Vagina (tissue), 2 donors: ENCODE results near the gene RNU7-1. TPM values are rescaled to one million over a fixed set of nuclear protein-coding genes. Genes with fewer than 3 reads are reported as not detected.

Source experiments
- DNase-seq, 2 donors: peaks; one replicate each; pipeline ENCODE4 v3.0.0-alpha.2; 2017; ENCODE audit errors: extremely low spot score in 2 of 2
- H3K27ac ChIP-seq: fragments of 200-600 bp; sonication (generic); one replicate; pipeline ENCODE4 v1.5.1; 2019
- H3K27me3 ChIP-seq: fragments of 200-600 bp; sonication (generic); one replicate; pipeline ENCODE4 v1.5.1; 2019
- H3K36me3 ChIP-seq, 2 donors: fragments of 200-600 bp; sonication (generic); one replicate each; pipeline ENCODE4 v1.5.1; 2017 to 2019
- H3K4me1 ChIP-seq: fragments of 200-600 bp; sonication (generic); one replicate; pipeline ENCODE4 v1.5.1; 2019
- H3K4me3 ChIP-seq, 2 donors: fragments of 200-600 bp; sonication (generic); 1 replicate in 1 of 2; 2 replicates in 1 of 2; pipeline ENCODE4 v1.5.1; 2016 to 2019
- H3K9me3 ChIP-seq: fragments of 200-600 bp; sonication (generic); one replicate; pipeline ENCODE4 v1.5.1; 2019
- POLR2A ChIP-seq, 2 donors: fragments of 450-650 bp; IDR thresholded peaks; one replicate each; pipeline ENCODE4 v1.6.1; 2017; ENCODE audit warnings: antibody characterized with exemption in 2 of 2, mild to moderate bottlenecking in 2 of 2, moderate library complexity in 2 of 2
- POLR2AphosphoS5 ChIP-seq, 2 donors: sonication (generic); formaldehyde crosslinking; IDR thresholded peaks; one replicate each; pipeline ENCODE4 v1.9.0; 2017; ENCODE audit warnings: antibody characterized with exemption in 2 of 2, mild to moderate bottlenecking in 2 of 2, low read depth in 1 of 2; ENCODE audit not compliant: insufficient read depth in 1 of 2
- intact Hi-C: fragments of 100-400 bp; cut with DNase I; formaldehyde crosslinking; loops from one replicate; pipeline ENCODE4 v1.15.1; 2023
- total RNA-seq: library from RNA; depleted of rRNA; stranded (reverse); fragments of >200 nt; gene quantifications from one replicate; pipeline ENCODE4 v1.2.3, GENCODE V29; 2016
- TF ChIP-seq, protein P1 (sequence below), 3 experiments: fragments of 450-650 bp in 2 of 3; fragments of 200-600 bp in 1 of 3; sonication (generic) in 1 of 3; IDR thresholded peaks; one replicate each; pipeline ENCODE4 v1.5.1; 2017 to 2019; ENCODE audit warnings: antibody characterized with exemption in 3 of 3, mild to moderate bottlenecking in 2 of 3, moderate library complexity in 2 of 3

RNU7-1 gene
- total RNA-seq, 1 donor from 2014 or later, result not detected

DNA sequence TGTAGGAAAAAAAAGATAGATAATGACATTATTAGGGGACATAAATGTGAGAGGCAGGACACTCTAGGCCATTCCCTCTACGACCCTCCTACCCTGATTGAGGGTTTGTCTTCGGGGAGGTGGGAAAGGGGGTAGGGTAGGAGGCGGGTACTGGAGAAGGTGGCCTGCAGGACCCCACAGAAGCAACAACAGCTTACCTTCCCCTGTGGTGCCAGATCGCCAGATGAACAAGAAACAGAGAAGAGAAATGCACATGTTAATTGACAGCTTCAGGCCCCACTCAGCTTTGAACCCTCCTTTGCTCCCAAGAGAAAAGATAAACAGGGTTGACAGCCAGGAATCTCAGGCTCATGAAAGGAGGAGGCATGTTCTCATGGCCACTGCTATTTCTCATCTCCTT is 22.1 kb downstream of the RNU7-1 start:
- Histone ChIP-seq H3K27me3 (no peaks in the 10 kb centered on the region), H3K9me3 (no peaks in the 10 kb centered on the region), H3K4me1 (peaks cover 48% of the 10 kb centered on the region), H3K4me3 (no peak overlapping the region), H3K27ac (peak overlapping the region; percentile 87), H3K36me3 (peaks cover 0 to 37% of the 10 kb centered on the region in 2 donors)
- no peak for DNase-seq
- intact Hi-C loops, result no loop called here
- TF ChIP-seq, protein P1, sequence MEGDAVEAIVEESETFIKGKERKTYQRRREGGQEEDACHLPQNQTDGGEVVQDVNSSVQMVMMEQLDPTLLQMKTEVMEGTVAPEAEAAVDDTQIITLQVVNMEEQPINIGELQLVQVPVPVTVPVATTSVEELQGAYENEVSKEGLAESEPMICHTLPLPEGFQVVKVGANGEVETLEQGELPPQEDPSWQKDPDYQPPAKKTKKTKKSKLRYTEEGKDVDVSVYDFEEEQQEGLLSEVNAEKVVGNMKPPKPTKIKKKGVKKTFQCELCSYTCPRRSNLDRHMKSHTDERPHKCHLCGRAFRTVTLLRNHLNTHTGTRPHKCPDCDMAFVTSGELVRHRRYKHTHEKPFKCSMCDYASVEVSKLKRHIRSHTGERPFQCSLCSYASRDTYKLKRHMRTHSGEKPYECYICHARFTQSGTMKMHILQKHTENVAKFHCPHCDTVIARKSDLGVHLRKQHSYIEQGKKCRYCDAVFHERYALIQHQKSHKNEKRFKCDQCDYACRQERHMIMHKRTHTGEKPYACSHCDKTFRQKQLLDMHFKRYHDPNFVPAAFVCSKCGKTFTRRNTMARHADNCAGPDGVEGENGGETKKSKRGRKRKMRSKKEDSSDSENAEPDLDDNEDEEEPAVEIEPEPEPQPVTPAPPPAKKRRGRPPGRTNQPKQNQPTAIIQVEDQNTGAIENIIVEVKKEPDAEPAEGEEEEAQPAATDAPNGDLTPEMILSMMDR (IDR thresholded peaks at IDR 0.05), result no peak
- TF ChIP-seq POLR2AphosphoS5 (IDR thresholded peaks at IDR 0.05; ENCODE audit: insufficient read depth in 1 of 2, low read depth in 1 of 2), result no peak
- TF ChIP-seq POLR2A (IDR thresholded peaks at IDR 0.05), result no peak

DNA sequence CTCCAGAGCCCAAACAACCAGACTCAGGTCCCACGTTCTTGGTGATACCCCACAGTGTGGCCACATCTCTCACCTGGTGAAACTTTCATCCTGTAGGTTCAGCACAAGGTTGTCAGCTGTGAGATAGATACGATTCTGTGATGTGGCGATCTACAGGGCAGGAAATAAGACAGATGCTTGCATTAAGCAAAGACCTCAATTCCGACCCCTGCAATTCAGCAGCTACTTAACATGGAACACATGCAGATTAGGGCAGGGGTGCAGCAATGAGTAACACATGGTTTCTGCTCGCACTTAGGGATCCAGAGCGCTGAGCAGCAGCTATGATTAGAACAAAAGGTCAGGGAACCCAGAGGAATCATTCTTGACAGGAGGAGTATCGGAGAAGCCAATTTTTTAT is 22.7 kb downstream of the RNU7-1 start:
- Histone ChIP-seq H3K9me3 (no peaks in the 10 kb centered on the region), H3K4me3 (no peak overlapping the region), H3K4me1 (peaks cover 44% of the 10 kb centered on the region), H3K36me3 (peaks cover 0 to 37% of the 10 kb centered on the region in 2 donors), H3K27me3 (no peaks in the 10 kb centered on the region), H3K27ac (no peak overlapping the region)
- intact Hi-C loops, result no loop called here
- no peak for DNase-seq
- TF ChIP-seq, protein P1 (IDR thresholded peaks at IDR 0.05), result no peak
- TF ChIP-seq POLR2A (IDR thresholded peaks at IDR 0.05) (no peak), POLR2AphosphoS5 (IDR thresholded peaks at IDR 0.05; ENCODE audit: insufficient read depth in 1 of 2, low read depth in 1 of 2) (no peak)

DNA sequence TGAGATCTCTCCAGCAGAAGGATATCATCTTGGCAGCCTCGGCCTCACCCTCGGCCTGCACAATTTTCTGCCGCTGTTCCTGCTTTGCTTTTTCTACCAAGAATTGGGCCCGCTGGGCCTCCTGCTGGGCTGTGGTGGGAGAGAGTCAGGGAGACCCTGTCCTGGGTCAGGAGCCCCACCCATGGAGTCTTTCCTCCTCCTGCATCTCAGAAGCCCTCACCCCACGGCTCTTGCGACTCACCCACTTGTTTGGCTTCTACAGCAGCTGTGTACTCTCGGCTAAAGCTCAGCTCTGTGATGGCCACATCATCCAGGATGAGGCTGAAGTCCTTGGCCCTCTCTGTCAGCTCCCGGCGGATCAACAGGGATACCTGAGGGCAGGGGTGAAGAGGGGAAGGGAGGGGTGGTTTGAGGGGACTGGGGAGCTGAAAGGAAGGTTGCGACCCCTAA is 24.1 kb downstream of the RNU7-1 start:
- TF ChIP-seq POLR2AphosphoS5 (IDR thresholded peaks at IDR 0.05; ENCODE audit: insufficient read depth in 1 of 2, low read depth in 1 of 2), result no peak
- TF ChIP-seq, protein P1 (IDR thresholded peaks at IDR 0.05), result no peak
- no peak for TF ChIP-seq POLR2A (IDR thresholded peaks at IDR 0.05)
- no peak for DNase-seq
- Histone ChIP-seq H3K36me3 (peaks cover 0 to 37% of the 10 kb centered on the region in 2 donors), H3K9me3 (no peaks in the 10 kb centered on the region), H3K4me3 (no peak overlapping the region), H3K4me1 (peaks cover 38% of the 10 kb centered on the region), H3K27ac (no peak overlapping the region), H3K27me3 (no peaks in the 10 kb centered on the region)
- intact Hi-C loops, result no loop called here

DNA sequence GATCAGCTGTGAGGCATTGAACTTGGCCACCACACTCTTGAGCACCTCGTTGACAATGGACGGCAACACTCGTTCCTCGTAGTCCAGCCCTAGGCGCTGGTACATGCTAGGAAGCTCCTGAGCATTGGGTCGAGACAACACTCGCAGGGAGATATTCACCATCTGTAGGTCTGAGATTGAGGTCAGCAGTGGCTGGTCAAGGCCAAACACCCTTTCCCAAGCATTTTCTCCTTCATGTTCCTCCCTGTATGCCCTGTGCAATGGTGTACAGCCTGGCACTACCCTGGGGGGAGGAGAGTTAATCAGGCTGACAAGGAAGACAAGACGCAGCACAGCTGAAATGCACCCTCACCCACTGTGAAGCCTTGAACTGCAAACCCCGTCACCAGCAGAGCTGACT is 24.8 kb downstream of the RNU7-1 start:
- Histone ChIP-seq H3K4me3 (no peak overlapping the region), H3K9me3 (no peaks in the 10 kb centered on the region), H3K27me3 (no peaks in the 10 kb centered on the region), H3K36me3 (peaks cover 0 to 37% of the 10 kb centered on the region in 2 donors), H3K27ac (no peak overlapping the region), H3K4me1 (peaks cover 37% of the 10 kb centered on the region)
- intact Hi-C loops, result no loop called here
- DNase-seq, result no peak
- TF ChIP-seq POLR2AphosphoS5 (IDR thresholded peaks at IDR 0.05; ENCODE audit: insufficient read depth in 1 of 2, low read depth in 1 of 2) (no peak), POLR2A (IDR thresholded peaks at IDR 0.05) (no peak)
- TF ChIP-seq, protein P1 (IDR thresholded peaks at IDR 0.05), result no peak

DNA sequence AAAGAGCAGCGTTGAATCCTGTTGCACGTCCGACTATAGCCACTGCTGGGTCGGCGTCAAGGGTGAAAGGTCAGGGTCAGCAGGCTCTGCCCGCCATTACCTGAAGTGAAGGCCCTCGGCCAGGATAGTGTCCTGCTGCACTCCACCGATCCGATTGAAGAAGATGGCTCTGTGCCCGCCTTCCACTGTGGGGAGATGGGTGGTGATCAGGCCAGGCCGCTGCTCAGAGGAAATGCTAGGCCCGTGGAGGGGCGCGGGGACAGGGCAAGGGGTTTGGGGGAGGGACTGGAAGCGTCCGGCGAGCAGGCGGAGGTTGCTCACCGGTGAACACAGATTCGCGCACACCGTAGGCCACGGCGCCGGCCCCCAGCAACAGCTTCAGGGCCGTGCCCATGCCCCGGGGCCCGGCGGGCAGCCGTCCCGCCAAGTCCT is 26.5 kb downstream of the RNU7-1 start:
- intact Hi-C loops, result loop anchor here (5.0 kb wide), 1 partner anchor 47 kb away; the partner anchor contains the start of gene LPCAT3
- H3K4me1 ChIP-seq, result peaks cover 29% of the 10 kb centered on the region

More for the DNA sequence above, 26.5 kb downstream of the RNU7-1 start:
- peak overlapping the region; percentile 84 for H3K27ac ChIP-seq
- no peak for DNase-seq
- TF ChIP-seq POLR2A (IDR thresholded peaks at IDR 0.05) (no peak), POLR2AphosphoS5 (IDR thresholded peaks at IDR 0.05; ENCODE audit: insufficient read depth in 1 of 2, low read depth in 1 of 2) (no peak)
- TF ChIP-seq, protein P1 (IDR thresholded peaks at IDR 0.05), result no peak
- H3K4me3 ChIP-seq, result peak overlapping the region; percentile 57 to 91
- peaks cover 0 to 52% of the 10 kb centered on the region in 2 donors for H3K36me3 ChIP-seq
- no peaks in the 10 kb centered on the region for H3K27me3 ChIP-seq
- no peaks in the 10 kb centered on the region for H3K9me3 ChIP-seq
